IPS-15b (cell line): Measurements from ENCODE around the gene TMEM130.

Source experiments
- H3K27me3 ChIP-seq: one replicate; pipeline ENCODE4 v1.6.1; 2013; ENCODE audit warnings: low read length; ENCODE audit not compliant: control insufficient read depth, insufficient read depth
- H3K36me3 ChIP-seq: one replicate; pipeline ENCODE4 v1.6.1; 2013; ENCODE audit warnings: low read length; ENCODE audit not compliant: control insufficient read depth, insufficient read depth
- H3K4me1 ChIP-seq: one replicate; pipeline ENCODE4 v1.6.1; 2013; ENCODE audit warnings: mild to moderate bottlenecking, low read length; ENCODE audit not compliant: control insufficient read depth, insufficient read depth
- H3K4me3 ChIP-seq: one replicate; pipeline ENCODE4 v1.5.1; 2013; ENCODE audit warnings: low read depth, low read length
- H3K9ac ChIP-seq: one replicate; pipeline ENCODE4 v1.6.1; 2013; ENCODE audit warnings: low read depth, mild to moderate bottlenecking, low read length
- H3K9me3 ChIP-seq: one replicate; pipeline ENCODE4 v1.6.1; 2013; ENCODE audit warnings: mild to moderate bottlenecking, low read length; ENCODE audit not compliant: control insufficient read depth, insufficient read depth

The TMEM130 gene, protein sequence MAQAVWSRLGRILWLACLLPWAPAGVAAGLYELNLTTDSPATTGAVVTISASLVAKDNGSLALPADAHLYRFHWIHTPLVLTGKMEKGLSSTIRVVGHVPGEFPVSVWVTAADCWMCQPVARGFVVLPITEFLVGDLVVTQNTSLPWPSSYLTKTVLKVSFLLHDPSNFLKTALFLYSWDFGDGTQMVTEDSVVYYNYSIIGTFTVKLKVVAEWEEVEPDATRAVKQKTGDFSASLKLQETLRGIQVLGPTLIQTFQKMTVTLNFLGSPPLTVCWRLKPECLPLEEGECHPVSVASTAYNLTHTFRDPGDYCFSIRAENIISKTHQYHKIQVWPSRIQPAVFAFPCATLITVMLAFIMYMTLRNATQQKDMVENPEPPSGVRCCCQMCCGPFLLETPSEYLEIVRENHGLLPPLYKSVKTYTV

GRCh38 chr7:98869597-98870120 lies at the start of gene TMEM130:
TSS of gene TMEM130 (minus strand) at chr7:98870014. CDS start at chr7:98869861, 153 bp downstream.
- Histone ChIP-seq H3K4me3 (peak within 1 kb of the TSS; percentile 61), H3K4me1 (peaks cover 5% of the 10 kb centered on the region), H3K27me3 (peaks cover 16% of the 10 kb centered on the region), H3K9me3 (no peaks in the 10 kb centered on the region), H3K9ac (no peak within 1 kb of the TSS), H3K36me3 (no peaks in the 10 kb centered on the region)

- H3K36me3 ChIP-seq: peaks cover 36% of the 10 kb centered on the region
- no peaks in the 10 kb centered on the region for H3K9me3 ChIP-seq
- no peak overlapping the region for H3K9ac ChIP-seq
Measured at GRCh38 chr7:98917331-98917730, 47.5 kb upstream of the TMEM130 start.

GRCh38 chr7:98913612-98914011 lies 43.8 kb upstream of the TMEM130 start:
- H3K9ac ChIP-seq: no peak overlapping the region
- H3K27me3 ChIP-seq: no peaks in the 10 kb centered on the region
- H3K9me3 ChIP-seq: no peaks in the 10 kb centered on the region
- H3K4me3 ChIP-seq: no peak overlapping the region
- H3K4me1 ChIP-seq: no peaks in the 10 kb centered on the region
- H3K36me3 ChIP-seq: peaks cover 46% of the 10 kb centered on the region

More at GRCh38 chr7:98917331-98917730, 47.5 kb upstream of the TMEM130 start:
- Histone ChIP-seq H3K4me3 (no peak overlapping the region), H3K4me1 (no peaks in the 10 kb centered on the region), H3K27me3 (no peaks in the 10 kb centered on the region)

DNA sequence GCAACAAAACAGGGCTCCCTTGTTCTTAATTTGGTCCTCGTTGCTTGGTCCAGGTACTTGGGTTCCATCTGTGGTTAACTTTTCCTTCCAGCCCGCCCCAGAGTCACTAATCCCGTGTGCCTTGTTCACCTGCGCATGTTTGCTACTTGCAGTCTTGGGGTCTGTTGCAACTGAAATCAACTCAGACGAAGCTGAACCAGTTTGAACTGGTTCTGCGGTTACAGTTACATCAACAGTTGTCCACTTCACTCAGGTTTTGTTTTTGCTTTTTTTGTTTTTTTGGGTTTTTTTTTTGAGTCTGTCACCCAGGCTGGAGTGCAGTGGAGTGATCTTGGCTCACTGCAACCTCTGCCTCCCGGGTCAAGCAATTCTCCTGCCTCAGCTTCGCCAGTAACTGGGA lies 43.2 kb upstream of the TMEM130 start:
- H3K4me3 ChIP-seq: no peak overlapping the region
- no peaks in the 10 kb centered on the region for H3K4me1 ChIP-seq
- H3K27me3 ChIP-seq: no peaks in the 10 kb centered on the region
- H3K9ac ChIP-seq: no peak overlapping the region
- H3K36me3 ChIP-seq: peaks cover 48% of the 10 kb centered on the region
- H3K9me3 ChIP-seq: no peaks in the 10 kb centered on the region

- peaks cover 52% of the 10 kb centered on the region for H3K36me3 ChIP-seq
Measured at GRCh38 chr7:98911916-98912315, 42.1 kb upstream of the TMEM130 start.

GRCh38 chr7:98910427-98910826 lies 40.6 kb upstream of the TMEM130 start:
- no peaks in the 10 kb centered on the region for H3K4me1 ChIP-seq
- H3K27me3 ChIP-seq: no peaks in the 10 kb centered on the region
- no peak overlapping the region for H3K4me3 ChIP-seq
- H3K36me3 ChIP-seq: peaks cover 47% of the 10 kb centered on the region
- H3K9ac ChIP-seq: no peak overlapping the region
- no peaks in the 10 kb centered on the region for H3K9me3 ChIP-seq

More at GRCh38 chr7:98911916-98912315, 42.1 kb upstream of the TMEM130 start:
- H3K9me3 ChIP-seq: no peaks in the 10 kb centered on the region
- H3K4me1 ChIP-seq: no peaks in the 10 kb centered on the region
- H3K4me3 ChIP-seq: no peak overlapping the region
- H3K27me3 ChIP-seq: no peaks in the 10 kb centered on the region
- no peak overlapping the region for H3K9ac ChIP-seq

DNA sequence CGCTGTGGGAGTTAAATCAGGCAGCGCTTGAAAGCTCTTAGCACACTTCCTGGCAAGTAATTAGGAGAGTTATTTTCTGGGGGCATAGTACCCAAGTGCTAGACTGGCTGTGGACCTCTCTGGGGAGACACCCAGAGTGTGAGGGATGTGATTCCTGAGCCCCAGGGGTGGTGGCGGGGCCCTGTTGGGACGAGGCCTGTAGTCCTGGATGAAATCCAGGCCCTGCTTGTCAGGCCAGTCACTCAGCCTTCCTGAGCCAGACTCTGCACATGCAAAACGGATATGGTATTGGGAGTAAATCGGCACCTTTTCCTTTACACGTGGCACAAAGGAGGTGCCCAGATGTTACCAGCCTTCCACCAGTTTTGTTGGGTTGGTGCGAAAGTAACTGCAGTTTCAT lies 39.7 kb upstream of the TMEM130 start:
- Histone ChIP-seq H3K9ac (no peak overlapping the region), H3K36me3 (peaks cover 44% of the 10 kb centered on the region), H3K4me3 (no peak overlapping the region), H3K9me3 (no peaks in the 10 kb centered on the region), H3K27me3 (no peaks in the 10 kb centered on the region), H3K4me1 (no peaks in the 10 kb centered on the region)

DNA sequence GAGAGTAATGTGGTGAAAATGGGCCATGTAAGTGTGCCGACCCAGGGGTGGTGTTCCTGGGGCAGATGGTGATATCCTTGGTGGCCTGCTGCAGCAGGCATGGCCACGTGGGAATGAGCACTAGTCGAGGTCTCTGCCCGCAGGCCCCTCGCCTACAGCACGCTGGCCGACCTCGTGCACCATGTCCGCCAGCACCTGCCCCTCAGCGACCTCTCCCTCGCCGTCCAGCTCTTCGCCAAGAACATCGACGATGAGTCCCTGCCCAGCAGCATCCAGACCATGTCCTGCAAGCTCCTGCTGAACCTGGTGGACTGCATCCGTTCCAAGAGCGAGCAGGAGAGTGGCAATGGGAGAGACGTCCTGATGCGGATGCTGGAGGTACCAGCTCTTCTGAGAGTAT lies 38.8 kb upstream of the TMEM130 start:
- Histone ChIP-seq H3K36me3 (peaks cover 50% of the 10 kb centered on the region), H3K9ac (no peak overlapping the region), H3K9me3 (no peaks in the 10 kb centered on the region), H3K27me3 (no peaks in the 10 kb centered on the region), H3K4me3 (no peak overlapping the region), H3K4me1 (no peaks in the 10 kb centered on the region)

DNA sequence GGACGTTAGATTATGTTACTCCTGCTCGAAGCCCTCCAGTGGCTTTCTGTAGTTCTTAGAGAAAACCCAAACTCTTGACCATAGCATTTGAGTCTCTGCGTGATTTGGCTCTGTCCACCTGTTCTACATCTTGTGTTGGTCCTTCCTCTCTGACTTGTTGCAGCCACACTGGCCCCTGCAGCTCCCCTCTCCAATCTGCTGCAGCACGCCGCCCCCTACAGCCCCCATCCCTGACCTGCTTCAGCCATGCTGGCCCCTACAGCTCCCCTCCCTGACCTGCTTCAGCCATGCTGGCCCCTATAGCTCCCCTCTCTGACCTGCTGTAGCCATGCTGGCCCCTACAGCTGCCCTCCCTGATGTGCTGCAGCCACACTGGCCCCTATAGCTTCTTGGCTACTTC lies 37.8 kb upstream of the TMEM130 start:
- Histone ChIP-seq H3K36me3 (peaks cover 55% of the 10 kb centered on the region), H3K27me3 (no peaks in the 10 kb centered on the region), H3K4me1 (no peaks in the 10 kb centered on the region), H3K9me3 (no peaks in the 10 kb centered on the region), H3K4me3 (no peak overlapping the region), H3K9ac (no peak overlapping the region)

DNA sequence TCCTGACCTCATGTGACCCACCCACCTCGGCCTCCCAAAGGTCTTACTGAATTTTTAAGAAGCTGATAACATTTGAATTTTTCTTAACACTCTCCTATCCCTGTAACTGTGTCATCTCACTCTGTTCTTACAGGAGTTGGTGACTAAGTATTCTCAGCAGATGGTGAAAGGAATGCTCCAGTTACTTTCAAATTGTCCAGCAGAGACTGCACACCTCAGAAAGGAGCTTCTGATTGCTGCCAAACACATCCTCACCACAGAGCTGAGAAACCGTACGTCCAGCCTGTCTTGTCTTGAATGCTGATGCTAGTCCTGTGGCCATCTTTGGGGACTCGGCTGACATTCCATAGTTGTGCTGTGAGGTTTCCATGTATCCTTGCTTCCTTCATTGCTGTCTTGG lies 33.4 kb upstream of the TMEM130 start:
- Histone ChIP-seq H3K27me3 (no peaks in the 10 kb centered on the region), H3K4me1 (no peaks in the 10 kb centered on the region), H3K9ac (no peak overlapping the region), H3K9me3 (no peaks in the 10 kb centered on the region), H3K4me3 (no peak overlapping the region), H3K36me3 (peaks cover 50% of the 10 kb centered on the region)

DNA sequence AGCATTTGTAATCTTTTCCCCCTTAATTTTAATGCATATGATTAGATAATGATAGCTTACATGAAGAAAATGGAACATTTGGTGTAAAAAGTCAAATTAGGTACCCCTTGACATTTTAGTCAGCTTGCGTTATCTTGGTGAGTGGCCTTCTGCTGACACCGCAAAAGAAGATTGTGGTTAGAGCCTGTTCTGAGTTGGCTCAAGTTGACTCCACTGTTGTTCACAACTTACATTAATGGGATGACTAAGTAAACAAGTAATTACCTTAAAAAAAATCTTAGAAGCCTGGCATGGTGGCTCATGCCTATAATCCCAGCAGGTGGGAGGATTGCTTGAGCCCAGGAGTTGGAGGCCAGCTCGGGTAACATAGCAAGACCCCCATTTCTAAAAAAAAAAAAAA lies 32.7 kb upstream of the TMEM130 start:
- Histone ChIP-seq H3K9ac (no peak overlapping the region), H3K36me3 (peaks cover 42% of the 10 kb centered on the region), H3K4me3 (no peak overlapping the region), H3K4me1 (no peaks in the 10 kb centered on the region), H3K27me3 (no peaks in the 10 kb centered on the region), H3K9me3 (no peaks in the 10 kb centered on the region)

DNA sequence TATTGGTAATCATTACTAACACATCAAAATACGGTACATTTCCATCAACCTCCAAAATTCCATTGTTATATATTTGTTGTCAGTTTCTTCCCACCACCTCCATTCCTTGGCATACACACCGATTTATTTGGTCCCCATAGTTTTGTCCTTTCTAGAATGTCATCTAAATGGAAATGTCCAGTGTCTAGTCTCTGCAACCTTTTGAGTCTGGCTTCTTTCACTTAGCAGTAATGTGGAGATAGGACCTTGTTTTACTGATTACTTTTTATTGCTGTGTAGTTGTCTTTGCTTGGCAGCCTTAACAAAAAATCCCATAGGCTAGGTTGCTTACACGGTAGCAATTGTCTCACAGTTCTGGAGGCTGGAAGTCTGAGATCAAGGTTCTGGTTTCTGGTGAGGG lies 31.0 kb upstream of the TMEM130 start:
- H3K4me1 ChIP-seq: no peaks in the 10 kb centered on the region
- H3K4me3 ChIP-seq: no peak overlapping the region
- no peaks in the 10 kb centered on the region for H3K27me3 ChIP-seq
- H3K36me3 ChIP-seq: peaks cover 34% of the 10 kb centered on the region
- no peaks in the 10 kb centered on the region for H3K9me3 ChIP-seq
- no peak overlapping the region for H3K9ac ChIP-seq
